Measurements from ENCODE around the gene PTPRT.

The PTPRT gene

DNA sequence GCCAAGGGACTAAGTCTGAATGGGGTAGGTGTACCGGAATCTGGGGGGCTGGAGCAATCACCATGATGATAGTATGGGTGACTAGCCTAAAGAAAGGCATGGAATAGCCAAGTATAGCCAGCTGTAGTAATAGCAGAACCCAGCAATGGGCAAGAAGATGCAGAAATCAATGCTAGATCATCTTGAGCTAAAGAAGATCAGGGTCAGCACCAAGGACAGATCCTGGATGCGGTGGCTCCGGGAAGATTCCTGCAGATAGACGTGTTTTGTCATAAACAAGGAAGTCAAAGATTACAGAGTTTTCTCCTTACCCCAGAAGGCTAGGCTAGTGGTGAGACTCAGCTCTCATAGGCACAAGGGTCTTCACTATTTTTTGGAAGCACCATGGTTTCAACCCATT lies 1009.9 kb downstream of the PTPRT start:
- Histone ChIP-seq H3K4me1 (ENCODE audit: control insufficient read depth in 2 of 2, insufficient read depth in 2 of 2, low read length in 2 of 2) (no peaks in the 10 kb centered on the region), H3K36me3 (ENCODE audit: control insufficient read depth in 2 of 2, insufficient read depth in 2 of 2, low read length in 2 of 2) (no peaks in the 10 kb centered on the region), H3K9me3 (ENCODE audit: control insufficient read depth in 2 of 2, low read length in 2 of 2) (no peaks in the 10 kb centered on the region), H3K9ac (ENCODE audit: low read depth in 1 of 2, low read length in 2 of 2) (no peak overlapping the region), H3K4me3 (ENCODE audit: low read length in 2 of 2) (no peak overlapping the region), H3K27ac (ENCODE audit: low read depth in 2 of 2, low read length in 2 of 2) (no peak overlapping the region), H3K27me3 (ENCODE audit: control insufficient read depth in 2 of 2, insufficient read depth in 2 of 2, low read length in 2 of 2) (no peaks in the 10 kb centered on the region)

DNA sequence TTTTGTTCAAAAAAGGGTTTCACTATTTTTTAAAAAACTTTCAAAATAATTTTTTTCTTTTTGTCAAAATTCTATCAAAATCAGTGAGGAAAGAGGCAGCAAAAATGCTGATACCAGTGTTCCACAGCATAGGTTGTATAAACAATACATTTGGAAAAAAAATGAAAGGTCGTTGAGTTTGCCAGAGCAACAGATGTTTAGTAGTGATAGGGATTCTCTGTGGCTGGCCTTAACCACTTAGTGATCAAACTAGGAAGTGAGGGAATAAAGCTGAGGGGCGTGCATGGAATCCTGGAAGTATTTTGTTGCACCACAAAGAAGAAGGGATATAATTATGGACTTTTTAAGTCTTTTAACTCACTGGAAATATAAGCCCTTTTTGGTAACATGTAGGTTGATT lies 1016.3 kb downstream of the PTPRT start:
- Histone ChIP-seq H3K4me1 (ENCODE audit: control insufficient read depth in 2 of 2, insufficient read depth in 2 of 2, low read length in 2 of 2) (no peaks in the 10 kb centered on the region), H3K9ac (ENCODE audit: low read depth in 1 of 2, low read length in 2 of 2) (no peak overlapping the region), H3K4me3 (ENCODE audit: low read length in 2 of 2) (no peak overlapping the region), H3K9me3 (ENCODE audit: control insufficient read depth in 2 of 2, low read length in 2 of 2) (no peaks in the 10 kb centered on the region), H3K27me3 (ENCODE audit: control insufficient read depth in 2 of 2, insufficient read depth in 2 of 2, low read length in 2 of 2) (no peaks in the 10 kb centered on the region), H3K36me3 (ENCODE audit: control insufficient read depth in 2 of 2, insufficient read depth in 2 of 2, low read length in 2 of 2) (no peaks in the 10 kb centered on the region), H3K27ac (ENCODE audit: low read depth in 2 of 2, low read length in 2 of 2) (no peak overlapping the region)

DNA sequence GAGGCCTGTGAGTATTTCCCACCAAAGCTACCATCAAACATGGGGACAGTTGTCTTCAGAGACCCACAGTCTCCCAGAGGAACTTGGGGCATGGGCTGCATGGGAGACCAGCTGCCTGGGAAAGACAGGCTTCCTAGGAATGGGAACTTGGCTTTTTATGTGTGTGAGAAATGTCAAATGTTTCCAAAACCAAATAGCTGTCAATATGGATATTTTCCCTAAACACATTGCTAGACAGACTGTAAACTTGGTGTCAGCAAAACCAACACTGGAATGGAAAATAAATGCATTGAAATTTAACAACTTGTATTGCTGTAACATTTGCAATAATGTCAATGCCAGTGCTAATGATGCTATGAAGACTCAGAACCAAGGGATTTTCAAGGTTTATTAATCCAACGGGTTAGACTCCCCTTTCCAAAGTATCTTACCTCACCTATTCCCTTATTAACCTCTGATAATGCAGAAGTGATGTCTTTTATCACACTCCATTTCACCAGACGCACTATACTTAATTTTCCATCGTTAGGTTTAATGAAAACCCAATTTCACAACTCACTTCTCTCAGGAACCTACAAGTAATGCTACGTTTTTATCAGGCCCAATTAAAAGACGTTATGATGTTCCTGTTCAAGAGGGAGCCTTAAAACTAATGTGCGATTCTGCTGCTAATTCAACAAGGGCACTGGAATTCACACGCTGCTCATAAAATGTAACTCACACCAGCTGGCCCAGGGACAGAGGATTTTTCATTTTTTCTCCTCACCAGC lies 1025.4 kb downstream of the PTPRT start:
- no peaks in the 10 kb centered on the region for H3K4me1 ChIP-seq (ENCODE audit: control insufficient read depth in 2 of 2, insufficient read depth in 2 of 2, low read length in 2 of 2)
- H3K27ac ChIP-seq (ENCODE audit: low read depth in 2 of 2, low read length in 2 of 2): no peak overlapping the region
- no peaks in the 10 kb centered on the region for H3K36me3 ChIP-seq (ENCODE audit: control insufficient read depth in 2 of 2, insufficient read depth in 2 of 2, low read length in 2 of 2)
- H3K4me3 ChIP-seq (ENCODE audit: low read length in 2 of 2): no peak overlapping the region
- no peaks in the 10 kb centered on the region for H3K9me3 ChIP-seq (ENCODE audit: control insufficient read depth in 2 of 2, low read length in 2 of 2)
- H3K27me3 ChIP-seq (ENCODE audit: control insufficient read depth in 2 of 2, insufficient read depth in 2 of 2, low read length in 2 of 2): no peaks in the 10 kb centered on the region
- H3K9ac ChIP-seq (ENCODE audit: low read depth in 1 of 2, low read length in 2 of 2): no peak overlapping the region

- H3K27me3 ChIP-seq (ENCODE audit: control insufficient read depth in 2 of 2, insufficient read depth in 2 of 2, low read length in 2 of 2): no peaks in the 10 kb centered on the region
- H3K4me3 ChIP-seq (ENCODE audit: low read length in 2 of 2): no peak overlapping the region
- no peaks in the 10 kb centered on the region for H3K4me1 ChIP-seq (ENCODE audit: control insufficient read depth in 2 of 2, insufficient read depth in 2 of 2, low read length in 2 of 2)
- no peak overlapping the region for H3K27ac ChIP-seq (ENCODE audit: low read depth in 2 of 2, low read length in 2 of 2)
- no peaks in the 10 kb centered on the region for H3K9me3 ChIP-seq (ENCODE audit: control insufficient read depth in 2 of 2, low read length in 2 of 2)
- no peak overlapping the region for H3K9ac ChIP-seq (ENCODE audit: low read depth in 1 of 2, low read length in 2 of 2)
- H3K36me3 ChIP-seq (ENCODE audit: control insufficient read depth in 2 of 2, insufficient read depth in 2 of 2, low read length in 2 of 2): no peaks in the 10 kb centered on the region
Measured at GRCh38 chr20:42161228-42161829, 1028.4 kb downstream of the PTPRT start.

GRCh38 chr20:42159808-42160207 lies 1029.9 kb downstream of the PTPRT start:
- Histone ChIP-seq H3K9ac (ENCODE audit: low read depth in 1 of 2, low read length in 2 of 2) (no peak overlapping the region), H3K27ac (ENCODE audit: low read depth in 2 of 2, low read length in 2 of 2) (no peak overlapping the region), H3K27me3 (ENCODE audit: control insufficient read depth in 2 of 2, insufficient read depth in 2 of 2, low read length in 2 of 2) (no peaks in the 10 kb centered on the region), H3K4me3 (ENCODE audit: low read length in 2 of 2) (no peak overlapping the region), H3K4me1 (ENCODE audit: control insufficient read depth in 2 of 2, insufficient read depth in 2 of 2, low read length in 2 of 2) (no peaks in the 10 kb centered on the region), H3K36me3 (ENCODE audit: control insufficient read depth in 2 of 2, insufficient read depth in 2 of 2, low read length in 2 of 2) (no peaks in the 10 kb centered on the region), H3K9me3 (ENCODE audit: control insufficient read depth in 2 of 2, low read length in 2 of 2) (no peaks in the 10 kb centered on the region)

DNA sequence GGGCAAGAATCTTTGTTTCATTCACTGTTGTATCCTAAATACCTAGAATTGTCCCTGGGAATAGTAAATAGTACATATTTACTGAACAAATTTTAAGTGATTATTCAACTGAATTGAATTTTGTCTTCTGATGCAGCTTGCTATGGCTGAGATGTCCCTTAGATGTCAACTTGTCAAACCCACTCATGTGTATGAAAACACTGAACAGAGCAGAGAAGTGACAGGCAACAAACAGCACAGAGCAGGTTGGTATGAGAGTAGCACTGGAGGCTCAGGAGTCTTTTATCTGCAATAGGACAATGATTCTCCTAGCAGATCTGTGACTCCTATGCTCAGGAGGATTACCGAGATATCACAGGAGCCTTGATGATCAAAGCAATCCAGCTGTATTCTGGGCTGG lies 1031.4 kb downstream of the PTPRT start:
- Histone ChIP-seq H3K27me3 (ENCODE audit: control insufficient read depth in 2 of 2, insufficient read depth in 2 of 2, low read length in 2 of 2) (no peaks in the 10 kb centered on the region), H3K9ac (ENCODE audit: low read depth in 1 of 2, low read length in 2 of 2) (no peak overlapping the region), H3K4me3 (ENCODE audit: low read length in 2 of 2) (no peak overlapping the region), H3K27ac (ENCODE audit: low read depth in 2 of 2, low read length in 2 of 2) (no peak overlapping the region), H3K36me3 (ENCODE audit: control insufficient read depth in 2 of 2, insufficient read depth in 2 of 2, low read length in 2 of 2) (no peaks in the 10 kb centered on the region), H3K4me1 (ENCODE audit: control insufficient read depth in 2 of 2, insufficient read depth in 2 of 2, low read length in 2 of 2) (no peaks in the 10 kb centered on the region), H3K9me3 (ENCODE audit: control insufficient read depth in 2 of 2, low read length in 2 of 2) (no peaks in the 10 kb centered on the region)

GRCh38 chr20:42155586-42155985 lies 1034.1 kb downstream of the PTPRT start:
- H3K9me3 ChIP-seq (ENCODE audit: control insufficient read depth in 2 of 2, low read length in 2 of 2): no peaks in the 10 kb centered on the region
- H3K36me3 ChIP-seq (ENCODE audit: control insufficient read depth in 2 of 2, insufficient read depth in 2 of 2, low read length in 2 of 2): no peaks in the 10 kb centered on the region
- no peaks in the 10 kb centered on the region for H3K27me3 ChIP-seq (ENCODE audit: control insufficient read depth in 2 of 2, insufficient read depth in 2 of 2, low read length in 2 of 2)
- H3K9ac ChIP-seq (ENCODE audit: low read depth in 1 of 2, low read length in 2 of 2): no peak overlapping the region
- no peak overlapping the region for H3K4me3 ChIP-seq (ENCODE audit: low read length in 2 of 2)
- no peaks in the 10 kb centered on the region for H3K4me1 ChIP-seq (ENCODE audit: control insufficient read depth in 2 of 2, insufficient read depth in 2 of 2, low read length in 2 of 2)
- no peak overlapping the region for H3K27ac ChIP-seq (ENCODE audit: low read depth in 2 of 2, low read length in 2 of 2)

- H3K27me3 ChIP-seq (ENCODE audit: control insufficient read depth in 2 of 2, insufficient read depth in 2 of 2, low read length in 2 of 2): no peaks in the 10 kb centered on the region
- no peaks in the 10 kb centered on the region for H3K4me1 ChIP-seq (ENCODE audit: control insufficient read depth in 2 of 2, insufficient read depth in 2 of 2, low read length in 2 of 2)
- no peaks in the 10 kb centered on the region for H3K9me3 ChIP-seq (ENCODE audit: control insufficient read depth in 2 of 2, low read length in 2 of 2)
- H3K36me3 ChIP-seq (ENCODE audit: control insufficient read depth in 2 of 2, insufficient read depth in 2 of 2, low read length in 2 of 2): no peaks in the 10 kb centered on the region
- H3K4me3 ChIP-seq (ENCODE audit: low read length in 2 of 2): no peak overlapping the region
- H3K27ac ChIP-seq (ENCODE audit: low read depth in 2 of 2, low read length in 2 of 2): no peak overlapping the region
- no peak overlapping the region for H3K9ac ChIP-seq (ENCODE audit: low read depth in 1 of 2, low read length in 2 of 2)
Measured at GRCh38 chr20:42152575-42152974, 1037.1 kb downstream of the PTPRT start.

DNA sequence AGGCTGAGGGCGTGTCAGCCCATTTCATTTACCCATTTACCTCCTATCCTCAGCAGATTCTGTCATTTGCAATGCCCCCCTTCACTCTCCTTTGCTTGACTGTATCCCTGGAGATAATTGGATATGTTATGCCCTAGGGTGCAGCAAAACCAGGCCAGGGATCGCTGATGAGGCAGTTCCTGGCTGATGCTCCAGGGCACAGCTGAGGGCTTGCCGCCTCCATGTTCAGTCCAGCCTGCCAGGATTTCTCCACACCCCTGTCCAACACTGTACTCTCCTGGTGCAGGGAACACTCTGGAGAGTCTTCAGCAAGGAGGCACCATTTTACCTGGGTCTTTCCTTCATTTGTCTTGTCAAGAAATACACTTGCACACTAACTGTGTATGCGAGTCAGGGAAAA lies 1039.5 kb downstream of the PTPRT start:
- no peaks in the 10 kb centered on the region for H3K4me1 ChIP-seq (ENCODE audit: control insufficient read depth in 2 of 2, insufficient read depth in 2 of 2, low read length in 2 of 2)
- H3K9me3 ChIP-seq (ENCODE audit: control insufficient read depth in 2 of 2, low read length in 2 of 2): no peaks in the 10 kb centered on the region
- no peaks in the 10 kb centered on the region for H3K36me3 ChIP-seq (ENCODE audit: control insufficient read depth in 2 of 2, insufficient read depth in 2 of 2, low read length in 2 of 2)
- no peak overlapping the region for H3K4me3 ChIP-seq (ENCODE audit: low read length in 2 of 2)
- no peak overlapping the region for H3K27ac ChIP-seq (ENCODE audit: low read depth in 2 of 2, low read length in 2 of 2)
- H3K27me3 ChIP-seq (ENCODE audit: control insufficient read depth in 2 of 2, insufficient read depth in 2 of 2, low read length in 2 of 2): no peaks in the 10 kb centered on the region
- H3K9ac ChIP-seq (ENCODE audit: low read depth in 1 of 2, low read length in 2 of 2): no peak overlapping the region

GRCh38 chr20:42138729-42139128 lies 1051.0 kb downstream of the PTPRT start:
- Histone ChIP-seq H3K4me1 (ENCODE audit: control insufficient read depth in 2 of 2, insufficient read depth in 2 of 2, low read length in 2 of 2) (no peaks in the 10 kb centered on the region), H3K9me3 (ENCODE audit: control insufficient read depth in 2 of 2, low read length in 2 of 2) (no peaks in the 10 kb centered on the region), H3K4me3 (ENCODE audit: low read length in 2 of 2) (no peak overlapping the region), H3K36me3 (ENCODE audit: control insufficient read depth in 2 of 2, insufficient read depth in 2 of 2, low read length in 2 of 2) (no peaks in the 10 kb centered on the region), H3K27ac (ENCODE audit: low read depth in 2 of 2, low read length in 2 of 2) (no peak overlapping the region), H3K9ac (ENCODE audit: low read depth in 1 of 2, low read length in 2 of 2) (no peak overlapping the region), H3K27me3 (ENCODE audit: control insufficient read depth in 2 of 2, insufficient read depth in 2 of 2, low read length in 2 of 2) (no peaks in the 10 kb centered on the region)
